ENCODE measurements around the gene AHI1. TPM values are rescaled to one million over a fixed set of nuclear protein-coding genes. Genes with fewer than 3 reads are reported as not detected.

Gene AHI1
- total RNA-seq, 1 donor from 2014 or later: 9.9 TPM

GRCh38 chr6:135233686-135234491 lies 263.7 kb downstream of the AHI1 start:
- no peak for DNase-seq (ENCODE audit: low read depth, low spot score)
